ENCODE results near the gene DMD. TPM values are rescaled to one million over a fixed set of nuclear protein-coding genes. Genes with fewer than 3 reads are reported as not detected.

Gene DMD
- total and polyA plus RNA-seq, 2 of the 8 experiments (the other 6 are each of a cell fraction or from before 2014, with no cell fraction given): 4.8 to 7.4 TPM

GRCh38 chrX:31154946-31155345 is 2056.4 kb downstream of the DMD start:
- Histone ChIP-seq H3K4me2 (ENCODE audit: insufficient read depth in 1 of 2, low read depth in 2 of 2, low read length in 2 of 2) (no peak overlapping the region), H2BK20ac (ENCODE audit: low read length) (no peak overlapping the region), H2BK15ac (ENCODE audit: low read length) (no peak overlapping the region), H3K18ac (ENCODE audit: extremely low read depth, low read length) (no peak overlapping the region), H3K27ac (ENCODE audit: low read depth, low read length) (no peak overlapping the region), H3K4me3 (ENCODE audit: extremely low read depth in 1 of 4, insufficient read depth in 2 of 4, low read depth in 3 of 4, low read length in 4 of 4) (no peak overlapping the region), H2AK5ac (ENCODE audit: low read depth, low read length) (no peak overlapping the region), H2AFZ (ENCODE audit: low read length) (no peak overlapping the region), H4K91ac (replicated peaks; ENCODE audit: insufficient read length, low read length) (no peak overlapping the region), H3K79me1 (ENCODE audit: low read depth, low read length) (no peaks in the 10 kb centered on the region), H3K4me1 (replicated peaks in 1 of 4; ENCODE audit: control insufficient read depth in 3 of 4, insufficient read depth in 4 of 4, low read length in 3 of 4) (no peaks in the 10 kb centered on the region), H4K8ac (ENCODE audit: extremely low read depth, insufficient read depth, low read length) (no peak overlapping the region), H3K23me2 (ENCODE audit: low read depth, low read length) (no peaks in the 10 kb centered on the region), H3K14ac (ENCODE audit: insufficient read length) (no peak overlapping the region), H2BK12ac (ENCODE audit: low read depth, low read length) (no peak overlapping the region), H4K5ac (ENCODE audit: insufficient read length, low read depth, low read length) (no peak overlapping the region), H2BK5ac (ENCODE audit: low read depth, low read length) (no peak overlapping the region), H3K4ac (replicated peaks; ENCODE audit: insufficient read length, low read depth, low read length) (no peak overlapping the region), H3K9ac (replicated peaks in 1 of 4; ENCODE audit: extremely low read depth in 1 of 4, low read depth in 3 of 4, low read length in 3 of 4) (no peak overlapping the region), H3K9me3 (ENCODE audit: insufficient read depth in 2 of 2, low read depth in 1 of 2, low read length in 1 of 2) (no peaks in the 10 kb centered on the region), H3K23ac (ENCODE audit: insufficient read length) (no peak overlapping the region), H3K79me2 (ENCODE audit: control insufficient read depth in 1 of 2, insufficient read depth in 2 of 2, low read length in 2 of 2) (no peaks in the 10 kb centered on the region), H4K20me1 (replicated peaks in 1 of 2; ENCODE audit: control insufficient read depth in 1 of 2, insufficient read depth in 2 of 2, low read length in 2 of 2) (no peaks in the 10 kb centered on the region), H3K27me3 (replicated peaks in 1 of 4; ENCODE audit: control insufficient read depth in 3 of 4, extremely low read depth in 1 of 4, insufficient read depth in 3 of 4, low read length in 3 of 4) (no peaks in the 10 kb centered on the region), H2BK120ac (replicated peaks; ENCODE audit: low read depth, low read length) (no peak overlapping the region), H3K36me3 (ENCODE audit: control insufficient read depth in 2 of 4, insufficient read depth in 4 of 4, low read length in 3 of 4) (no peaks in the 10 kb centered on the region), H3K56ac (replicated peaks; ENCODE audit: insufficient read length, low read depth, low read length) (no peak overlapping the region)
- FAIRE-seq: no peak
- ChIA-PET POLR2A (ENCODE audit: partially characterized antibody) (no interaction called here), CTCF (ENCODE audit: partially characterized antibody) (no interaction called here)
- TF ChIP-seq KDM5A (IDR thresholded peaks at IDR 0.05; ENCODE audit: low read length) (no peak), SIRT6 (IDR thresholded peaks at IDR 0.05; ENCODE audit: low read length) (no peak), RAD21 (IDR thresholded peaks at IDR 0.05 in 1 of 2, conservative IDR thresholded peaks at IDR 0.05 in 1 of 2; ENCODE audit: low read depth in 2 of 2, low read length in 2 of 2) (no peak), GTF2F1 (IDR thresholded peaks at IDR 0.05; ENCODE audit: borderline replicate concordance, low read depth, low read length) (no peak), CREB1 (IDR thresholded peaks at IDR 0.05) (no peak)
- no peak for DNase-seq (ENCODE audit: low read depth in 1 of 2, low spot score in 2 of 2)
- 93% methylated on average over 2 of the region's 2 CpGs; no CpG with 5 or more reads in 1 of the 2 experiments for whole genome bisulfite sequencing, 2 experiments (ENCODE audit: extremely low coverage in 1 of 2, insufficient coverage in 1 of 2, insufficient read length in 1 of 2, insufficient replicate concordance in 2 of 2, low coverage in 1 of 2, low lambda C conversion rate in 2 of 2, missing lambda C conversion rate in 1 of 2)

Data from H1 (cell line).